Fibroblast of skin of back (primary cell): Measurements from ENCODE around the gene AMACR.
"Not testable (repeated sequence)": the region's sequence is repeated elsewhere in the genome, so short reads cannot be mapped to it uniquely, and the experiment has no call there.

Experiments
- DNase-seq: peaks from one replicate; pipeline ENCODE4 v3.0.0-alpha.2; 2013

Gene AMACR

DNA sequence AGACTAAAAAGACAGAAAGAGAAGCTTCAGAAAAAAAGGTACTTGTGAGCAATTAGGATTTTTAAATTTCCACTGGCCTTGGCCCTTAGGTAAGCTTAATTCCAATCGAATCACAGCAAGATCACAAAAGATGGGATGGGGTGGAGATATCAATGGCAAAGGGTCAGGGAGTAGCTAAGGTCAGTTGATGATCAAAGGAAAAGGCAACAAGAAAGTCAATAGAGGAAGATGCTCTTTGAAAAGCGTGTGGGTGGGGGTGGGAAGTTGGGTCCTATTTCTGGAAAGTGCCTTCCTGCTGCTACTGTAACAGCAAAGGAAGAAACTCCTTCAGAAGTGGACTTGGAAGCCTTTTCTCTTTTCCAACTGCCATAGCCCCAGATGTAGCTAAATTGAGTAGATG is 27.9 kb upstream of the AMACR start:
- DNase-seq = no peak

DNA sequence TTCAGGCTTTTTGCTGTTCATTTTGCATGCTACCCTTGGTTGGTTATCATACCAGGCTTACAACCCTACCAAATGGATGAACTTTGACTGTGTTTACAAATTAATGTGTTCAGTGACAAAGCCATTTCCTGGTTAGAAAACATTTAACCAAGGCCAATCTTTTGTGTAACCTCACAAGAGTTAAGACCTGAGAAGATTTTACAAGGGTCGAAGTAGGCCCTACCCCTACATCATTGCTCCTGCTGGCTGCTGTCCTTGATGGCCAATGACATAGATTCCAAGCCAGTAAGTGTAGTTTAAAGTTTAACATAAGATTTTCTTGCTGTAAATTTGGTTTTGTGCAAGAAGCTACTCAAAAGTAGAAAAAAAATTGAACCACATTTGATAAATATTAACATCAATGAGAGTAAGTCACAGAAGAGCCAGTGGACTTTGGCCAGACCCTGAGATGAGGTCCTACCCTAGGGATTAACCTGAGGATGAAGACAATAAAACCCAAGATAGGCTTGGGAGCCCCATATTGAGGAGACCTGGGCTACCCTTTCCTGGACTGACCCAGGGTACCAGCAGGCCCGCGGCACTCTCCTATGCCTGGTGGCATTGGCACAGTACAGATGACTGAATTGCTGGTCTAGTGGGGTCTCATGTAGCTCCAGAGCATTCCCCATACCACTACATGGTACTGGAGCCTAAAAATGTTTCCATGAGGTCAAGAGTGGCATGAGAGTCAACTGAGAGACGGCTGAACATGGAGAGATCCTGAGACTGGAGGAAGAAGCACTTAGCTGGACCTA is 26.9 kb upstream of the AMACR start:
- no peak for DNase-seq

- DNase-seq = no peak
These were observed 24.1 kb upstream of the AMACR start for GRCh38 chr5:34031966-34032365.

- no peak for DNase-seq
These were observed 23.3 kb upstream of the AMACR start for GRCh38 chr5:34031117-34031516.

DNA sequence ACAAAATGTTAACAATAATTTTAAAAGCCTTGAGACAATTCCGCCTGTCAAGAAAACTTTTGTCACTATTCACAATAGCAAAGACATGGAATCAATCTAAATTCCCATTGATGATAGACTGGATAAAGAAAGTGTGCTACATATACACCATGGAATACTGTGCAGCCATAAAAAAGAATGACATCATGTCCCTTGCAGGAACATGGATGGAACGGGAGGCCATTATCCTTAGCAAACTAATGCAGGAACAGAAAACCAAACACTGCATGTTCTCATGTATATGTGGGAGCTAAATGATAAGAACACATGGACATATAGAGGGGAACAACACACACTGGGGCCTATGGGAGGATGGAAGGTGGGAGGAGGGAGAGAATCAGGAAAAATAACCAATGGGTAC is 22.7 kb upstream of the AMACR start:
- not testable (repeated sequence) for DNase-seq

DNA sequence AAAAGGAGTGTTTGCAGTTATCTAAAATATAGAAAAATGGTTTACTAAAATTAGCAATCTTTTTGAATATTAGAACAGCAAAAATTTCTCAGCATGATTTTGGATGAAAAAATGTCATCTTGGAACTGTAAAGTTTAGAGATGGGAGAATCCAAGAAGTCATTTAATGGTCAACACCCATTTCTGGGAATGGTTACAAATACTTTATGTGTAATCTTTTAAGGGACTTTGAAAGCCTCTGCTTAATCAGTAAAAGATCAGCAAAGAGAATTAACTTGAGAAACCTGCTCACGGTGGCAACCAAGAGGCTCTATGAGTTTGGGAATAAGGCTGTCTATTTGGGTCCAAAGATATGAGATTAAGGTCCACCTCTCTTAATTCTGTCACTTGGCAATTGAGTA is 22.2 kb upstream of the AMACR start:
- DNase-seq = no peak

- DNase-seq = no peak
These were observed 20.5 kb upstream of the AMACR start for GRCh38 chr5:34028349-34028748.

DNA sequence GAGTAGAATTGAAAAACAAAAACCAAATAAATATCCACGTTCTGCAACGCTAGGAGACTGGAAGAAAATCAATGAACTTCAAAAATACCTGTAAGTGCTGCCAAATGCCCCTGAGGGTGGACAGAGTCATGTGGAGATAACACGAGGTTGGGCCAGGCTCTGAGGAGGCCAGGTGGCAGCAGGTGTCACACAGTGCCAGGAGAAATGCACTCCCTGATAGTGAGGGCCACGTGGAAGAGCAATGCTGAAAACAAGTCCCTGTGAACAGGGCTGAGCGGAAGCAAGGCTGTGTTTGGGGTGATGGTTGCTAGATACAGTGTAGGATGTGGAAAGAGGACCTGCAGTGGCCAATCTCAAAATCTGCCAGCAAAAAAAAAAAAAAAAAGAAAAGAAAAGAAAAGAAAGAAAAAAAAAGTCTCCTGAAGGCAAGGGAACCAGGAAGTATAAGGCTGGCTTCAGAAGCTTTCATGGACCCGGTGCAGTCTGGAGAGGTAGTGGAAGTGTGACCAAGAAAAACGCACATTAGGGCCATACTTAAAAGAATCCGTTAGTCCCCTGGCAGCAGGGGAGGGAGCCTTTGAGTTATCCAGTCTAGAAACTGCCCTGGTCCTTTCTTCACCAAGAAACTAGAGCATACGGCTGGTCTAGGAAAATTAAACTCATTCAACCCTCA is 18.4 kb upstream of the AMACR start:
- no peak for DNase-seq

GRCh38 chr5:34022121-34022705 is 14.4 kb upstream of the AMACR start:
- peak; percentile 54 for DNase-seq

DNA sequence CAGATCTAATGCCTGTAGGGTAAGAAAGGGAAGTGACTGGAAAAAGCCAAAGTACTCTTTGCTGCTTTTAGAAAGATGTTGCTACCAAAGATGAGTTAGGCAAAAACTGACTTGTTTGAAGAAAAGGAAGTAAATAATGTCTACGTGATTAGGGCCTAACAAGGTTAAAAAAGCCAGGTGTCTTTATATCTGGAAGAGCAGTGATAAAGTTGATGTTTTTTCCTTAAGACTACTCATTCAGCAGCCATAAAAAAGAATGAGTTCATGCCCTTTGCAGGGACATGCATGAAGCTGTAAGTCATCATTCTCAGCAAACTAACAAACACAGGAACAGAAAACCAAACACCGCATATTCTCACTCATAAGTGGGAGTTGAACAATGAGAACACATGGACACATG is 13.5 kb upstream of the AMACR start:
- DNase-seq = no peak

DNA sequence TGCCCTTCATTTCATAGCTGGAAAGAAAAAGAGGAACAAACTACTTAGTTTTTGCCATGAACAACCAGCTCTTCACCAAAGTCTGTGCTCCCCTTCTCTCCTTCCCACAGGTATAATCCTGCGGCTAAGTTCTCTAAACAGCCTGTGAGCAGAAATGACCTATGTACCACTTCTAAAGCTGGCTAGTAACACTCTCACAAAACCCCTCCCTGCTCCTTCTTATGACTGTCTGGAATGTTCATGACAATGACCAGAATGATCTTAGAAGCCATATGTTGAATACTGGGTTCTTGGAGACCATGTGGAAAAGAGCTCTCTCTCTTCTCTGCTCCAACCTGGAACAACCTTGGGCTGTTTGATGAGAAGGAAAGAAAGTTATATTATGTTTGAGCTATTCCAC is 12.9 kb upstream of the AMACR start:
- DNase-seq = no peak

- no peak for DNase-seq
These were observed 9.4 kb upstream of the AMACR start for GRCh38 chr5:34017254-34017653.

- no peak for DNase-seq
These were observed 8.9 kb upstream of the AMACR start for GRCh38 chr5:34016750-34017149.

GRCh38 chr5:34016222-34016621 is 8.4 kb upstream of the AMACR start:
- no peak for DNase-seq

- no peak for DNase-seq
These were observed 7.4 kb upstream of the AMACR start for GRCh38 chr5:34015120-34015822.

DNA sequence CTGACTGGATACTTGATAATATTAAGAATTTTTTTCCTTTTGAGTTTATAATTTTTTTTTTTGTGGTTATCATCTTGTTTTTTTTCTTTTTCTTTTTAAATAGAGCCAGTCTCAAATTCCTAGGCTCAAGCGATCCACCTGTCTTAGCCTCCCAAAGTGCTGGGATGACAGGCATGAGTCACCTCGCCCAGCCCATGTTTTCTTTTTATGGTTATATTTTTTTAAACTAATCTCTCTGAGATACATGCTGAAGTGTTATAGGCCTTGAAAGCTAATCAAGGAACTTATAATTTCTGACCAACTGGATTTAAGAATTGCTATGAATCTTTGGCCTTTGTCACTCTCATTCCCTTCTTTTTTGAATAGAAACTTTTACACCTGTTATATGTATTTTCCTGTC is 6.8 kb upstream of the AMACR start:
- DNase-seq = no peak

- DNase-seq = no peak
These were observed 5.7 kb upstream of the AMACR start for GRCh38 chr5:34013547-34013946.

DNA sequence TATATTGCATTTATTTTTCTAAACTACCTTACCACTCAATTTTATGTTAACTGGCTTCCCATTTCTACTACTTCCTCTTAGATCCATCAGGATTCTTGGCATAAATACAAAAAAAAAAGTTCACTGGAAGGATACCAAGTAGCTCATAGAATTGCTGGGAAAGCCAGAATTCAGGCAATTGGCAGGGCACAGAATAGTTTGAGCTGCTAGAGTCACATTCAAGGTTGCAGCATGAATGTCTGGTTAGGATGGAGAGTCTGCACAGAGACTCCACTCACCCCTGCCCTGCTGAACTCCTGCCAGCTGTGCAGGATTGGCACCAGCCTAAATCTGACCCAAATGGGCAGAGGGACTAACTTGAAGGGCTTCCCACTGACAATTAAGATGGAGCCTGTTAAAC is 4.9 kb upstream of the AMACR start:
- peak; percentile 39 for DNase-seq

DNA sequence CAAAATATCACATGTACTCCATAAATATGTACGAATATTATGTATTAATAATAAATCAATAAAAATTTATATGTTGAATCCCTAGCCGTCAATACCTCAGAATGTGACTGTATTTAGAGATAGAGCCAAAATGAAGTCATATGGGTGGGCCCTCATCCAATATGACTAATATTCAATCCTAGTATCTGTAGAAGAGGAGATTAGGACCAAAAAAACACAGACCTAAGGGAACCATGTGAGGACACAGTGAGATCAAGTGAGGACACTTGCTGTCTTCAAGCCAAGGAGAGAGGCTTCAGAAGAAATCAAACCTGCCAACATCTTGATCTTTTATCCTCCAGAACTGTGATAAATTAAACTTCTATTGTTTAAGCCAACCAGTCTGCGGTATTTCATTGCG is 3.7 kb upstream of the AMACR start:
- DNase-seq = peak; percentile 15

DNA sequence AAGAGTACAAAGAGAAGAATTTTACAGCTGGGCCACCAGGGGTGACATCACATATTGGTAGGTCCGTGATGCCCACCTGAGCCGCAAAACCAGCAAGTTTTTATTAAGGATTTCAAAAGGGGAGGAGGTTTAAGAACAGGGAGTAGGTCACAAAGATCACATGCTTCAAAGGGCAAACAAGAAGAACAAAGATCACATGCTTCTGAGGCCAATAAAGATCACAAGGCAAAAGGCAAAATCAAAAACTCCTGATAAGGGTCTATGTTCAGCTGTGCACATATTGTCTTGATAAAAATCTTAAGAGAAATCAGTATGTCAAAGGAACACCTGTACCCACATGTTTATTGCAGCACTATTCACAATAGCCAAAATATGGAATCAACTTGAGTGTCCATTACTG is 2.3 kb upstream of the AMACR start:
- DNase-seq = not testable (repeated sequence)

DNA sequence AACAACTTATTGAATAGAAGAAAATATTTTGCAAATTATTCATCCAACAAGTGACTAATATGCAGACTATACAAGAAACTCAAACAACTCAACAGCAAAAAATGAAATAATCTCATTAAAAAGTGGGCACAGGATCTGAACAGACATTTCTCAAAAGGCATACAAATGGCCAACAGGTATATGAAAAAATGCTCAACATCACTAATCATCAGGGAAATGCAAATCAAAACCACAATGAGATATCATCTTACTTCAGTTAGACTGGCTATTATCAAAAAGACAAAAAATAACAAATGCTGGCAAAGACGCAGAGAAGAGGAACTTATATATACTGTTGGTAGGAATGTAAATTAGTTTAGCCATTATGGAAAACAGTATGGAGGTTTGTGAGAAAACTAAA is 1.8 kb upstream of the AMACR start:
- no peak for DNase-seq

DNA sequence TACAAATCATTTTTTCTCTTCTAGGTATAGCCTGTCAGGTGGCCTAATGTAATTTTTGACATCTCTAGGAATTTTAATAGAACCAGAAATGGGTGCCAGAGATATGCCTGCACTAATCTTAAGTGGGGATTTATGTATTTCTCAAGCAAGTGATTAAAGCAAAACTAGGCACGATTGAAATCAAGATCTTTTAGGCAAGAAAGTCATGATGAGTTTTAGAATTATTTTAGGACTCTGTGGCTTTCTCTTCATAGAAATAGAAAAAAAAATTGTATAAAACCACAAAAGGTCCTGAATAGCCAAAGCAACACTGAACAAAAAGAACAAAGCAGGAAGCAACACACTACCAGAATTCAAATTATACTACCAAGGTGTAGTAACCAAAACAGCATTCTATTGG is 952 bp upstream of the AMACR start:
- DNase-seq = no peak

DNA sequence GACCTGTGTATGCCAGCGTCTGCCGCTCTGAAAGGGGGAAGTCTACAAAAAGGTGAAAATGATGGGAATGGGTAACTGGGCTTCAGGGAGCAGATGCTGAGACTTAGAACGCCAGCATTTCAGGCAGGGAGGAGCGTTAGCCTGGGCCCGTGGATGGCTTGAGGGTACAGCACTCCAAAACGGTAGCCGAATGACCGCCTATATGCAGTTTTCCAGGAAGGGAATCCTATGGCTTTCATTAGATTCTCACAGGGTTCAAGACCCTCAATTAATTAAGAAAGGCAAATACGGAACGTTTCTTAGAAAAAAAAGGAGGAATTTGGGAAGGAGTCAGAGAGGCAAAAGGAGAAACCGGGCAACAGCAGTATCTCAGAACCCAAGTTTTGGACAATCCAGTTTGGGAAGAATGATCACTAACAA is 639 bp downstream of the AMACR start:
- peak; percentile 12 for DNase-seq
